Measurements from ENCODE around the gene RAET1G. TPM values are rescaled to one million over a fixed set of nuclear protein-coding genes. Genes with fewer than 3 reads are reported as not detected.
"Not testable (repeated sequence)": the region's sequence is repeated elsewhere in the genome, so short reads cannot be mapped to it uniquely, and the experiment has no call there.

Gene RAET1G
- total and polyA plus RNA-seq, 9 of the 15 experiments (the other 6 are each of a cell fraction or from before 2014, with no cell fraction given) = 0.11 TPM; not detected in 8

- ATAC-seq = peak; percentile 28
- BruUV-seq (replicated peaks) = not testable (repeated sequence)
Measured at GRCh38 chr6:149954328-149954983, 31.5 kb upstream of the RAET1G start.

More at GRCh38 chr6:149954328-149954983, 31.5 kb upstream of the RAET1G start:
- H3K9me3 ChIP-seq (replicated peaks; ENCODE audit: control insufficient read depth, insufficient read depth, low read depth, low read length); H3K79me2 ChIP-seq (ENCODE audit: control insufficient read depth, insufficient read depth, low read length); DNase-seq (ENCODE audit: extremely low read depth in 1 of 4, low spot score in 3 of 4); H3K9ac ChIP-seq (ENCODE audit: insufficient read depth in 1 of 2, low read depth in 2 of 2, low read length in 2 of 2); FAIRE-seq; H4K20me1 ChIP-seq (replicated peaks; ENCODE audit: control insufficient read depth, insufficient read depth, low read length); intact Hi-C loops (cut with micrococcal nuclease); CTCF ChIA-PET (ENCODE audit: low intra/inter-chr PET ratio); H3K36me3 ChIP-seq (ENCODE audit: control insufficient read depth, insufficient read depth, low read length); H3K4me2 ChIP-seq (ENCODE audit: insufficient read depth, low read length); H3K4me3 ChIP-seq; H2AFZ ChIP-seq (ENCODE audit: low read depth, low read length); in situ Hi-C loops (cut with MboI); H3K27ac ChIP-seq (ENCODE audit: extremely low read depth, low read depth, low read length); H3K4me1 ChIP-seq (replicated peaks in 1 of 2; ENCODE audit: control insufficient read depth in 2 of 2, insufficient read depth in 2 of 2, low read length in 2 of 2); POLR2A ChIA-PET; H3K9me1 ChIP-seq (ENCODE audit: control insufficient read depth, insufficient read depth, low read length): not testable (repeated sequence)
- TF ChIP-seq MGA (IDR thresholded peaks at IDR 0.05) = 0 out of 2 replicates have a peak, but pooled peaks have one; percentile 3
- 9% methylated on average over 33 of the region's 53 CpGs for WGBS (ENCODE audit: insufficient coverage, low coverage, missing lambda C conversion rate)
- peaks cover 21 to 31% of the 10 kb centered on the region in 2 experiments for H3K27me3 ChIP-seq (ENCODE audit: control insufficient read depth in 2 of 2, insufficient read depth in 2 of 2, low read length in 2 of 2)
